LNCAP (cell line): Measurements from ENCODE around the gene CTTN.

Source experiments
- TF ChIP-seq, protein P1 (sequence below): fragments of 450-650 bp; IDR thresholded peaks from 2 replicates; pipeline ENCODE4 v1.5.1; 2017; ENCODE audit warnings: mild to moderate bottlenecking

Gene CTTN

DNA sequence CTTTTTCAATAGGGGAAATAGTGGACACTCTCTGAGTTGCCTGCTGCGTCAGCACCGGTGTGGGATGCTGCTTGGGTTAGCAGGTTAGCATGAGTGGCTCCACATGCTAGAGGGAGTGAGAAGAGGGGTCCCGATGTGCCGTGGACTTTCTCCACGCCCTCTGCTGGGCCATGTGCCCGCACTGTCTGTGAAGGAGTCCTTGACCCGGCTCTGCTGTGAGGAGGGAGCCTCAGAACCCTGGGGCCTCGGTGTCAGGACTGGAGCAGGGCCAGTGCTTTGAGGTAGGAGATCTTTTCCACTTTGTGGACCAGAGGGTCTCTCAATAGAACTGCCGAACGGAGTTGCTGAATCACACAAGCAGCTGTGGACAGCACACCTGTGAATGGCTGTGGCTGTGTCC is 14.8 kb downstream of the CTTN start:
- TF ChIP-seq, protein P1, sequence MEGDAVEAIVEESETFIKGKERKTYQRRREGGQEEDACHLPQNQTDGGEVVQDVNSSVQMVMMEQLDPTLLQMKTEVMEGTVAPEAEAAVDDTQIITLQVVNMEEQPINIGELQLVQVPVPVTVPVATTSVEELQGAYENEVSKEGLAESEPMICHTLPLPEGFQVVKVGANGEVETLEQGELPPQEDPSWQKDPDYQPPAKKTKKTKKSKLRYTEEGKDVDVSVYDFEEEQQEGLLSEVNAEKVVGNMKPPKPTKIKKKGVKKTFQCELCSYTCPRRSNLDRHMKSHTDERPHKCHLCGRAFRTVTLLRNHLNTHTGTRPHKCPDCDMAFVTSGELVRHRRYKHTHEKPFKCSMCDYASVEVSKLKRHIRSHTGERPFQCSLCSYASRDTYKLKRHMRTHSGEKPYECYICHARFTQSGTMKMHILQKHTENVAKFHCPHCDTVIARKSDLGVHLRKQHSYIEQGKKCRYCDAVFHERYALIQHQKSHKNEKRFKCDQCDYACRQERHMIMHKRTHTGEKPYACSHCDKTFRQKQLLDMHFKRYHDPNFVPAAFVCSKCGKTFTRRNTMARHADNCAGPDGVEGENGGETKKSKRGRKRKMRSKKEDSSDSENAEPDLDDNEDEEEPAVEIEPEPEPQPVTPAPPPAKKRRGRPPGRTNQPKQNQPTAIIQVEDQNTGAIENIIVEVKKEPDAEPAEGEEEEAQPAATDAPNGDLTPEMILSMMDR, result no peak

DNA sequence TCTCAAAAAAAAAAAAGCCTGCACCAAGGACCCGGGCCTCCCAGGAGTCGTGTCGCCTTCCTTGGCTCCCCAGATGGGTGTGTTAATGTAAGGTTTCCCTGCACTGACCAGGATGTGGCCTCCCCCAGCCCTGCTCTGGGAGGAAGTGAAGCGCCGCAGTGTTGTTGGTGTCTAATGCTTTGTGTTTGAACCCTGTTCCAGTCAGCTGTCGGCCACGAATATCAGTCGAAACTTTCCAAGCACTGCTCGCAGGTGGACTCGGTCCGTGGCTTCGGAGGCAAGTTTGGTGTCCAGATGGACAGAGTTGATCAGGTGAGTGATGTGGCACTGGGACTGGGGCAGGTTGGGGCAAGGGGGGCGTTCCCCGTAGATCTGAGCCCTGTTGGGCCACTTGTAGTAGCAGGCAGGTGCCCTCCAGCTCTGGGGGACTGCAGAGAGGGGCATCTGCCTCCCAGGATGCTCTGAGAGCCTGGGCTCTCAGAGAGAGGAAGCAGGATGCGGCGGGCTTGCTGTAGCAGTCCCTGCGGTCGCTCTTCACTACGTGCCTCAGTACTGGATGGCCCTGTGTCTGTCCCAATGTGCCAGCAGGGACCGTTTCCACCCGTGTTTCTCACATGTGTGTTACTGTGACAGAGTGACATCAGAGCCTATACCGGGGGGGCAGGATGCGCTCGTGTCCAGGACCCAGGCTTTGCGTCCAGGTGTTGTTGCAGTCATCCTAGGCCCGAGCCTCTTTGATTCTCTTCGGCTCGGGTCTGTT is 16.2 kb downstream of the CTTN start:
- TF ChIP-seq, protein P1, result no peak

DNA sequence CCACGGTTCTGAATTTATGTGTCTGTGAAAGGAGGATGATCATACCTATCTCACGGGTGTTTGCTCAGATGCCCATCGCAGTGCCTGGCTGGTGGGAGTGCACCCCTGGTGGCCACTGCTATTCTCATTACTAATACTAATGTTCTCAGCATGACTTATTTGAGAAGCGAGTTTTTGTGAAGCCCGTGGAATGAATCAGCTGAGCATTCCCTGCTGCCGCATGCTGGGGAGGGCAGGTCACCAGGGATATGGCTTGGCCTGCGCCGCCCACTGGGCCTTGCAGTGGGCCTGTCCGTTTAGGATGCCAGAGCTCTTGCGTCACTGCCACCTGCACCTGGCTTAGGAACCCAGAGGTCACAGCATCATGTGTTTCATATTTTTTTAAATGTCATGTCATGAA is 16.9 kb downstream of the CTTN start:
- TF ChIP-seq, protein P1, result no peak

DNA sequence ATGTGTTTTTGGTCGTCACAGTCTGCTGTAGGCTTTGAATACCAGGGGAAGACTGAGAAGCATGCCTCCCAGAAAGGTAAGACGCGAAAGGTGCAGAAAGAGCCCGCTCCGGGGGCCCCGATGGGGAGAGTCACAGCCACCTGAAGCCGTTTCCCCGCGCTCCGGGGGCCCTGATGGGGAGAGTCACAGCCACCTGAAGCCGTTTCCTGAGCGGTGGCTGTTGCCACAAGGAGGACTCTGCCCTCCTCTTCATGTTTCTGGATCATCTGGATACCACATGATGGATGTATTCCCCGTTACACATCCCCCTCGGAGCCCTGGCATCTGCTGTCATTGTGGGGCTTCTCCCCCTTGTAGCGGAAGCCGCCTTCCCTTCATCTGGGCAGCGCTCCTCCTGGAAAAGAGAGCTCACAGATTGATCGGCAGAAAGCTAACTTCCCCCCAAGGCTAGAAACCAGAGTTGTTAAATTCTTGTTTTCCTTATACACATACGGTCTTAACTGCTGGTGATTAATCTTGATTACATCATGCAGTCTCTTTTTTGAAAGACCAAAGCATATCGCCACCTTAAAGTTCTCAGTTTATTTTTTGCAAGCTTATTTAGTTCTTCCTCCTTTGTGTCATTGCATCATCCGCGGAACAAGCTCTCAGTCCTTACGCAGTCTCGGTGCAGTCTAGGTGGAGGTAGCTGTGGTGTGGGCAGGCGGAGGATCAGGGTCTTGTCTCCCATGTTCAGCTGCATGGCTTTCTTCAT is 17.5 kb downstream of the CTTN start:
- TF ChIP-seq, protein P1, result no peak

DNA sequence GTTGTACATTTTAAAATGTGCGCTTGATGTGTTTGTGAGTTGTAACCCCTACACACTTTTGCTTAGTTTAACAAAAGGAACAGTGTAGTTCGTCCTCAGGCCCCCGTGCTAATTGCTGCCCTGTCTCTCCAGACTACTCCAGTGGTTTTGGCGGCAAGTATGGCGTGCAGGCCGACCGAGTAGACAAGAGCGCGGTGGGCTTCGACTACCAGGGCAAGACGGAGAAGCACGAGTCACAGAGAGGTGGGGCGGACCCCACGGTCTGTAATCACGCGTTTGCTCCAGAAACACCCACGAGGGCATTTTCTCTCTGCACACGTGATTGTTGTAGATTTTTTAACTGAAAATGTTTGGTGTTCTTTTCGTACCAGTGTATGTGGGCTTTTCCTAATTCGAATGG is 18.6 kb downstream of the CTTN start:
- TF ChIP-seq, protein P1, result no peak

DNA sequence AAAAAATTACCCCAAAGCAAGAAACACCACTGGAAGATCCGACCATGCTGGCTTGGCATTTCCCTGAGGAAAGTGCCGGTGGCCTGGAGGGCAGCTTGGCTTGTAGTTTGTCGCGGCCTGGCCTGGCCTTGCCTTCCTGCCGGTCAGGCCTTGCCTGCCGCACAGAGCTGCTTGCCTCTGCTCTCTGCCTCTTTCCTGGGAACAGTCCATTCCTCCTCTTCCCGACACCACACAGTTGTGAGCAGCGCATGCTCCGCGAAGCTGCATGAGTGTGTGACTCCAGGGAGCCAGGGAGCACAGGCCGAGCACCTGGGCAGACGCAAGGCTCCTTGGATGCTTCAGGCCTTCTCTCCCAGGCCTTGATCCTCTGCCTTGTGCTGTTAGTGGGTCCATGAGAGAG is 19.8 kb downstream of the CTTN start:
- TF ChIP-seq, protein P1, result no peak

DNA sequence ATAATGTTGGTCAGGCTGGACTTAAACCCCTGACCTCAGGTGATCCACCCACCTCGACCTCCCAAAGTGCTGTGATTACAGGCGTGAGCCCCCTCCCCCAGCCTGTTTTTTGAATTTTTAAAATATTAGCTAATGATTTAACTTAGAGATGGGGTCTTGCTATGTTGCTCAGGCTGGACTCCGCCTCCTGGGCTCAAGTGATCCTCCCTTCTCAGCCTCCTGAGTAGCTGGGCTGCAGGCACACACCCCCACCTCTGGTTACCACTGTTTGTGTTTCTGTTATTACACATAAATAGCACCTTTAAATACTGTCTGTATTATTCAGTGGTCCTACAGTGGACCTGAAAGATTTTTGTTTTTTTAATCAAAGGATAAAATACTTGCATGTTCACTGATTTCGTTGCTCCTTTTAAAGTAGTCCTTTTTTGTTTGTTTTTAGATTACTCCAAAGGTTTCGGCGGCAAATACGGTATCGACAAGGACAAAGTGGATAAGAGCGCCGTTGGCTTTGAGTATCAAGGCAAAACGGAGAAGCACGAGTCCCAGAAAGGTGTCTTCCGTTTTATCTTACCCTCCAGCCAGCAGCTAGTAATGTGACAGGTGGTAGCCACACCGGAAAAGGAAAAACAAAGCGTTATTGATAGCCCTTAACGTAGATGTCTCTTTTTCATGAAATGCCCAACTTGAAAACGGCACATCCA is 21.1 kb downstream of the CTTN start:
- TF ChIP-seq, protein P1, result no peak
